Glutamatergic neuron (in vitro differentiated cells): ENCODE data around the gene NDUFA5. TPM values are rescaled to one million over a fixed set of nuclear protein-coding genes. Genes with fewer than 3 reads are reported as not detected.

ENCODE experiments used
- DNase-seq: peaks from one replicate; pipeline ENCODE4 v3.0.0; 2022
- H3K27ac Mint-ChIP-seq: one replicate; pipeline ENCODE4 v1.8.0; 2020; ENCODE audit warnings: mild to moderate bottlenecking, mixed read lengths, inconsistent platforms; ENCODE audit not compliant: unreplicated experiment
- H3K27me3 Mint-ChIP-seq: one replicate; pipeline ENCODE4 v1.8.0; 2020; ENCODE audit warnings: mild to moderate bottlenecking, moderate library complexity, mixed read lengths, inconsistent platforms; ENCODE audit not compliant: unreplicated experiment
- H3K36me3 Mint-ChIP-seq: one replicate; pipeline ENCODE4 v1.8.0; 2020; ENCODE audit warnings: mild to moderate bottlenecking, mixed read lengths, inconsistent platforms; ENCODE audit not compliant: unreplicated experiment
- H3K4me1 Mint-ChIP-seq: one replicate; pipeline ENCODE4 v1.8.0; 2020; ENCODE audit warnings: mild to moderate bottlenecking, low read depth, mixed read lengths, inconsistent platforms; ENCODE audit not compliant: unreplicated experiment
- H3K4me3 Mint-ChIP-seq: one replicate; pipeline ENCODE4 v1.8.0; 2020; ENCODE audit warnings: mild to moderate bottlenecking, mixed read lengths, inconsistent platforms; ENCODE audit not compliant: unreplicated experiment
- H3K9me3 Mint-ChIP-seq: one replicate; pipeline ENCODE4 v1.8.0; 2020; ENCODE audit warnings: mild to moderate bottlenecking, moderate library complexity, mixed read lengths, inconsistent platforms; ENCODE audit not compliant: unreplicated experiment
- CTCF ChIP-seq: fragments of 200-600 bp; sonication (generic); IDR thresholded peaks from one replicate; pipeline ENCODE4 v1.5.0; 2021; ENCODE audit not compliant: partially characterized antibody, unreplicated experiment
- total RNA-seq: library from RNA; stranded (reverse); fragmentation: NEBNext Ultra II Directional; extraction: Animal tissue kit (Norgen Biotek cat#: 25700); gene quantifications from one replicate; pipeline ENCODE4 v1.2.1, GENCODE V29; 2021; ENCODE audit not compliant: unreplicated experiment

Gene NDUFA5
- total RNA-seq, 1 donor from 2014 or later, result 84.4 TPM

DNA sequence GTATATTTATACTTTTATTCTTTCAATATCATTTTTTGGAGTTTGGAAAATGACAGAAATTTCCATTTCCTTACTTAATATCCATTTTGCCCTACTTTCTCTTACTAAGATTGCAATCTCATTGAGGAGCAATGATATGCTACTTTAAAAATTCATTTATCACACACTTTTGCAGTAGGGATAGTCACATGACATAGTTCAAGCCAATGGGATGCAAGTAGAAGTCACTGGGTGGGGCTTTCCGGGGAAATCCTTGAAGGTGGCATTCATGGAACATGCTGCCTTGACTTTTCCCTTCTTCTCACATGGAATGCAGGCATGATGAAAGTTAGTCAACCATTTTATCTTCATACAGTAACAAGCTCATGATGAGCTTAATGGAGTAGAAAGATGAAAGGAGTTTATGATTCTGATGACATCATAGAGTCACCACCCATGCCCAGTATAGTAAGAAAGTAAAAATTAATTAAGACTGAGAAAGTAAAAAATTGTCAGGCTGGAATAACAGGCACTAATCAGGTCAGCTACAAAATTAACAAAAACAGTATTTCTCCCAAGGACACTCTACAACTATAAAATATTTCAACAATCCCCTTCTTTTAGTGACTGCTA, 56.6 kb downstream of the NDUFA5 start:
- Mint-ChIP-seq H3K4me1 (peaks cover 12% of the 10 kb centered on the region), H3K9me3 (peaks cover 2% of the 10 kb centered on the region), H3K27ac (no peak overlapping the region), H3K36me3 (peaks cover 3% of the 10 kb centered on the region), H3K27me3 (no peaks in the 10 kb centered on the region), H3K4me3 (no peak overlapping the region)
- TF ChIP-seq CTCF, result no peak
- no peak for DNase-seq

DNA sequence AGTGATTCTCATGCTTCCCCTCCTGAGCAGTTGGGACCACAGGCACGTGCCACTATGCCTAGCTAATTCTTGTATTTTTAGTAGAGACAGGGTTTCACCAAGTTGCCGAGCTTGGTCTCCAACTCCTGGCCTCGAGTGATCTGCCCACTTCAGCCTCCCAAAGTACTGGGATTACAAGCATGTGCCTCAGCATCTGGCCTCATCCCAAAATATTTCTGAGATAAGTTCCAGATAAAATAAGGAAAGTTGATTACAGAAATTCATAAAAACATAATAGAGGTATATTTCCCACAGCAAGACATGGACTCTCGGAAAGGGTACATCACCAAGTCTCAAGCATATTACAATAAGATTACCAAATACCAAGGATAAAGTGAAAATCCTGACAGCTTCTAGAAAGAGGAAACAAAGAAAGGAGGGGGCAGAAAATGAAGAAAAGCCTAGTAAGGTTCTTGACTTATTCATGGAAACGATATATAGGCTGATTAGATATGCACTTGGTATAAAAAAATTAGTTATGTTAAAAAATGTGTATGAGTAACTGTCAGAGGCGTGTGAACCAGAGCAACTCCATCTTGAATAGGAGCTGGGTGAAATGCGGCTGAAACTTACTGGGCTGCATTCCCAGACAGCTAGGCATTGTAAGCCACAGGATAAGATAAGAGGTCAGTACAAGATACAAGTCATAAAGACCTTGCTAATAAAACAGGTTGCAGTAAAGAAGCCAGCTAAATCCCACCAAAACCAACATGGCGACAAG, 58.2 kb downstream of the NDUFA5 start:
- no peaks in the 10 kb centered on the region for H3K27me3 Mint-ChIP-seq
- no peaks in the 10 kb centered on the region for H3K36me3 Mint-ChIP-seq
- H3K4me1 Mint-ChIP-seq, result peaks cover 12% of the 10 kb centered on the region
- DNase-seq, result no peak
- H3K27ac Mint-ChIP-seq, result no peak overlapping the region
- H3K9me3 Mint-ChIP-seq, result peaks cover 2% of the 10 kb centered on the region
- no peak for TF ChIP-seq CTCF
- H3K4me3 Mint-ChIP-seq, result no peak overlapping the region

- Mint-ChIP-seq H3K4me3 (no peak overlapping the region), H3K36me3 (no peaks in the 10 kb centered on the region), H3K9me3 (no peaks in the 10 kb centered on the region), H3K27ac (peak overlapping the region; percentile 63), H3K4me1 (peaks cover 12% of the 10 kb centered on the region), H3K27me3 (no peaks in the 10 kb centered on the region)
- TF ChIP-seq CTCF, result no peak
- no peak for DNase-seq
Observed at GRCh38 chr7:123498601-123499000, 59.0 kb downstream of the NDUFA5 start.

DNA sequence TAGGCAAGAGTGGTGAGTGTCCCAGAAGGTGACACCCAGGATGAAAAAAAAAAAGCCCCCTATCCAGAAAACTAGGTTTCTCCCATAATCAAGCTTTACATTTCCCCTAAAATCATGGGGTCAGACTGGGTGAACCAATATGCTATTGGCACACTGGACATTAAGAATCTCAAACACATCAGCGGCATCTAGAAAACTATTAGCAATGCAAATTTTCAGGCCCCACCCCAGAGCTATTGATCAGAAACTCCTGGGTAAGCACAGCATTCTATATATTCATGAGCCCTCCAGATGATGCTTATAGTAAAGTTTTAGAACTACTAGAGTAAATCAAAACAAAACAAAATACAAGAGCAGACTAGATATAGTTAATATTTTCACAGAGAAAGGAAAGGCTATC, 59.6 kb downstream of the NDUFA5 start:
- no peak for TF ChIP-seq CTCF
- H3K4me3 Mint-ChIP-seq, result no peak overlapping the region
- no peaks in the 10 kb centered on the region for H3K27me3 Mint-ChIP-seq
- peaks cover 12% of the 10 kb centered on the region for H3K4me1 Mint-ChIP-seq
- H3K27ac Mint-ChIP-seq, result no peak overlapping the region
- DNase-seq, result no peak
- no peaks in the 10 kb centered on the region for H3K36me3 Mint-ChIP-seq
- no peaks in the 10 kb centered on the region for H3K9me3 Mint-ChIP-seq

DNA sequence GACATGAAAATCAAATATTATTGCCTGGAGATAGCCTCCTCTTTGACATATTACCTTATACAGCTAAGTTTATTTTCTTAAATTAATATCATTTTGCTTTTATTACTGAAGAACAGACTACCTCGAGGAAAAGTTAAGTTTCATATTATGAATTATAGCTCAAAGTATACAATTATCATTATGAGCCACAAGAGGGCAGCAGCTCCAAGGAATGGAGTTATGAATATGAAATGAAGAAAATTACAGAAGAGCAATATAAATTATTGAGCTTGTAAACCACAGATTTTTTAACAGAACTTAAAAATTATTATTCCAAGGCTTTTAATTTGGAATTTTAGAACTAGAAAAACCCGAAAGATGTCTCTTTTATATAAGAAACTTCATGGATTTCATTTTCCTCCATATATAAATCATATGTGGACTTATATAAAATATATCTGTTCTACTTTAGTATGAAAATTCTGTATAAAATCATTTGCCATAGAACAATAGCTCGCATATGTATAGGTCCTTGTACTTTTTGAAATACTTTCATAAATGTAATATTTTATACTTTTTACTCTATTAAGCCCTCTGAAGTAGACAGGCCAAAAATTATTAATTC, 63.3 kb downstream of the NDUFA5 start:
- no peaks in the 10 kb centered on the region for H3K36me3 Mint-ChIP-seq
- no peaks in the 10 kb centered on the region for H3K9me3 Mint-ChIP-seq
- peaks cover 12% of the 10 kb centered on the region for H3K4me1 Mint-ChIP-seq
- H3K4me3 Mint-ChIP-seq, result no peak overlapping the region
- no peaks in the 10 kb centered on the region for H3K27me3 Mint-ChIP-seq
- TF ChIP-seq CTCF, result peak; percentile 84
- H3K27ac Mint-ChIP-seq, result no peak overlapping the region
- DNase-seq, result no peak
